HG03342 (cell line): ENCODE data around the gene ACTR2.

Experiments used
- ATAC-seq: cut with Tn5 transposase; IDR thresholded peaks from one replicate; pipeline ENCODE4 v1.9.1; 2021; ENCODE audit warnings: mild to moderate bottlenecking, moderate library complexity; ENCODE audit not compliant: unreplicated experiment

Gene ACTR2

GRCh38 chr2:65277791-65278483 is 50.3 kb downstream of the ACTR2 start:
- ATAC-seq: no peak

- no peak for ATAC-seq
These were observed 50.9 kb downstream of the ACTR2 start for GRCh38 chr2:65278531-65278981.

GRCh38 chr2:65279756-65280155 is 52.1 kb downstream of the ACTR2 start:
- ATAC-seq: no peak

- ATAC-seq: no peak
These were observed 54.2 kb downstream of the ACTR2 start for GRCh38 chr2:65281627-65282351.

GRCh38 chr2:65282477-65283053 is 54.9 kb downstream of the ACTR2 start:
- ATAC-seq: no peak

- ATAC-seq: no peak
These were observed 59.7 kb downstream of the ACTR2 start for GRCh38 chr2:65287364-65287763.

- ATAC-seq: no peak
These were observed 63.8 kb downstream of the ACTR2 start for GRCh38 chr2:65291216-65292105.

- no peak for ATAC-seq
These were observed 64.4 kb downstream of the ACTR2 start for GRCh38 chr2:65292106-65292400.

- no peak for ATAC-seq
These were observed 64.9 kb downstream of the ACTR2 start for GRCh38 chr2:65292461-65293011.

- ATAC-seq: no peak
These were observed 65.7 kb downstream of the ACTR2 start for GRCh38 chr2:65293376-65293775.

GRCh38 chr2:65294136-65294535 is 66.5 kb downstream of the ACTR2 start:
- no peak for ATAC-seq

GRCh38 chr2:65294701-65295100 is 67.1 kb downstream of the ACTR2 start:
- ATAC-seq: no peak

- ATAC-seq: no peak
These were observed 69.3 kb downstream of the ACTR2 start for GRCh38 chr2:65296971-65297370.

- no peak for ATAC-seq
These were observed 69.9 kb downstream of the ACTR2 start for GRCh38 chr2:65297544-65297943.

- no peak for ATAC-seq
These were observed 70.5 kb downstream of the ACTR2 start for GRCh38 chr2:65298089-65298488.

GRCh38 chr2:65299246-65299645 is 71.6 kb downstream of the ACTR2 start:
- ATAC-seq: no peak

GRCh38 chr2:65300134-65300760 is 72.6 kb downstream of the ACTR2 start:
- ATAC-seq: no peak

GRCh38 chr2:65300761-65301711 is 73.4 kb downstream of the ACTR2 start:
- ATAC-seq: peak; percentile 92

GRCh38 chr2:65305934-65306333 is 78.3 kb downstream of the ACTR2 start:
- no peak for ATAC-seq
